ENCODE measurements around the gene ARSA. TPM values are rescaled to one million over a fixed set of nuclear protein-coding genes. Genes with fewer than 3 reads are reported as not detected.

Gene ARSA
- total and polyA plus RNA-seq, 4 donors: 6.8 to 28.0 (median 15.8) TPM

DNA sequence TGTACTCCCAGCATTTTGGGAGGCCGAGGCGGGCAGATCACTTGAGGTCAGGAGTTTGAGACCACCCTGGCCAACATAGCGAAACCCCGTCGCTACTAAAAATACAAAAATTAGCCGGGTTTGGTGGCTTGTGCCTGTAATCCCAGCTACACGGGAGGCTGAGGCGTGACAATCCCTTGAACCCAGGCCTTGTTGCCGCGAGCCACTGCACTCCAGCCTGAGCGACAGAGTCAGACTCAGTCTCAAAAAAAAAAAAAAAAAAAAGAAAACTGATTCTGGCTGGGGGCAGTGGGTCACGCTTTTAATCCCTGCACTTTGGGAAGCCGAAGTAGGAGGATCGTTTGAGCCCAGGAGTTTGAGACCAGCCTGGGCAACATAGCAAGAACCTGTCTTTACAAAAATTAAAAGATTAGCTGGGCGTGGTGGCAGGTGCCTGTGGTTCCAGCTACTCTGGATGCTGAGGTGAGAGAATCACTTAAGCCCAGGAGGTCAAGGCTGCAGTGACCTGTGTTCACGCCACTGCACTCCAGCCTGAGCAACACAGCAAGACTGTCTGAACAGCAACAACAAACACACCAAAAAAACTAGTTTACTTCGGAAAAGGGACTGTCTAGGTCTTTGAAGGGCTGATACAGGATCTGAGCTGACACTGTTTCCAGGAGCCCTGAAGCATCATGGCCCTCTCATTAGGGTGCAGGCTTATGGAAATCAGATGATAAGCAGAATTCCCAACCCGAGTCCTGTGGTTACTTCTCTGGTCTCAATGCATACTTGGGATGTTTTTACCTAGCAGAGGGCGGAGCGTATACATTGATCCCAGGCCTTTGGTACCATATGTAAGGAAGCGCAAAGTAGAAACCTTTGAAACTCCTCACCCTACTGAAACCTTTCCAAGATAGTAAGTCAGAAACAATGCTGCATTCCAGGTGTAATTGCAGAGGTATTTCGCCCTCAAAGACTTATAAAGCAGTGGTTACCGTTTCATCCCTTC lies 43.6 kb downstream of the ARSA start:
- no peak overlapping the region for H3K27ac ChIP-seq (ENCODE audit: low read depth in 1 of 2, low read length in 2 of 2)
- no peak overlapping the region for H3K4me3 ChIP-seq (ENCODE audit: low read depth in 1 of 3, low read length in 3 of 3)
- no peaks in the 10 kb centered on the region for H3K27me3 ChIP-seq (ENCODE audit: control insufficient read depth in 4 of 4, insufficient read depth in 4 of 4, low read length in 3 of 4)
- no peak for DNase-seq (ENCODE audit: low spot score)
- TF ChIP-seq FOXA2 (IDR thresholded peaks at IDR 0.05): no peak
- no peak for TF ChIP-seq EGR1 (IDR thresholded peaks at IDR 0.05; ENCODE audit: low read depth in 2 of 2)
- no peak for TF ChIP-seq GABPA (IDR thresholded peaks at IDR 0.05 in 1 of 2, conservative IDR thresholded peaks at IDR 0.05 in 1 of 2)
- TF ChIP-seq ATF3 (IDR thresholded peaks at IDR 0.05): no peak
- no peak for TF ChIP-seq NR2F2 (IDR thresholded peaks at IDR 0.05)
- TF ChIP-seq CTCF (IDR thresholded peaks at IDR 0.05; ENCODE audit: low read depth, low read length, missing input control): no peak
- TF ChIP-seq HNF4A (conservative IDR thresholded peaks at IDR 0.05): no peak
- no peak for TF ChIP-seq TAF1 (conservative IDR thresholded peaks at IDR 0.05)
- no peak for TF ChIP-seq YY1 (IDR thresholded peaks at IDR 0.05)
- TF ChIP-seq, protein P1, sequence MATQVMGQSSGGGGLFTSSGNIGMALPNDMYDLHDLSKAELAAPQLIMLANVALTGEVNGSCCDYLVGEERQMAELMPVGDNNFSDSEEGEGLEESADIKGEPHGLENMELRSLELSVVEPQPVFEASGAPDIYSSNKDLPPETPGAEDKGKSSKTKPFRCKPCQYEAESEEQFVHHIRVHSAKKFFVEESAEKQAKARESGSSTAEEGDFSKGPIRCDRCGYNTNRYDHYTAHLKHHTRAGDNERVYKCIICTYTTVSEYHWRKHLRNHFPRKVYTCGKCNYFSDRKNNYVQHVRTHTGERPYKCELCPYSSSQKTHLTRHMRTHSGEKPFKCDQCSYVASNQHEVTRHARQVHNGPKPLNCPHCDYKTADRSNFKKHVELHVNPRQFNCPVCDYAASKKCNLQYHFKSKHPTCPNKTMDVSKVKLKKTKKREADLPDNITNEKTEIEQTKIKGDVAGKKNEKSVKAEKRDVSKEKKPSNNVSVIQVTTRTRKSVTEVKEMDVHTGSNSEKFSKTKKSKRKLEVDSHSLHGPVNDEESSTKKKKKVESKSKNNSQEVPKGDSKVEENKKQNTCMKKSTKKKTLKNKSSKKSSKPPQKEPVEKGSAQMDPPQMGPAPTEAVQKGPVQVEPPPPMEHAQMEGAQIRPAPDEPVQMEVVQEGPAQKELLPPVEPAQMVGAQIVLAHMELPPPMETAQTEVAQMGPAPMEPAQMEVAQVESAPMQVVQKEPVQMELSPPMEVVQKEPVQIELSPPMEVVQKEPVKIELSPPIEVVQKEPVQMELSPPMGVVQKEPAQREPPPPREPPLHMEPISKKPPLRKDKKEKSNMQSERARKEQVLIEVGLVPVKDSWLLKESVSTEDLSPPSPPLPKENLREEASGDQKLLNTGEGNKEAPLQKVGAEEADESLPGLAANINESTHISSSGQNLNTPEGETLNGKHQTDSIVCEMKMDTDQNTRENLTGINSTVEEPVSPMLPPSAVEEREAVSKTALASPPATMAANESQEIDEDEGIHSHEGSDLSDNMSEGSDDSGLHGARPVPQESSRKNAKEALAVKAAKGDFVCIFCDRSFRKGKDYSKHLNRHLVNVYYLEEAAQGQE (IDR thresholded peaks at IDR 0.05): no peak
- no peak for TF ChIP-seq ZBTB33 (IDR thresholded peaks at IDR 0.05)
- no peak for TF ChIP-seq SP1 (IDR thresholded peaks at IDR 0.05)
- no peak for TF ChIP-seq JUND (IDR thresholded peaks at IDR 0.05)
- no peak for TF ChIP-seq RAD21 (IDR thresholded peaks at IDR 0.05)
- no peak for TF ChIP-seq FOXA1 (IDR thresholded peaks at IDR 0.05)
- TF ChIP-seq HNF4G (IDR thresholded peaks at IDR 0.05): no peak
- no peak for TF ChIP-seq MAX (IDR thresholded peaks at IDR 0.05)
- TF ChIP-seq RXRA (IDR thresholded peaks at IDR 0.05): no peak
- no peak overlapping the region for H3K9ac ChIP-seq (ENCODE audit: low read depth in 1 of 2, low read length in 2 of 2)
- 97% methylated on average over 23 of the region's 23 CpGs for WGBS
- no peaks in the 10 kb centered on the region for H3K9me3 ChIP-seq (ENCODE audit: control insufficient read depth in 4 of 4, low read length in 3 of 4)
- peaks cover 6 to 19% (median 15%) of the 10 kb centered on the region in 4 donors for H3K4me1 ChIP-seq (ENCODE audit: control insufficient read depth in 4 of 4, insufficient read depth in 4 of 4, low read length in 3 of 4)
- peaks cover 0 to under 1% (median 0%) of the 10 kb centered on the region in 4 donors for H3K36me3 ChIP-seq (ENCODE audit: control insufficient read depth in 4 of 4, insufficient read depth in 3 of 4, low read depth in 1 of 4, low read length in 3 of 4)
